Activated T-cell treated with anti-CD3 and anti-CD28 coated beads, Interleukin-2, amount 50 U/mL, for 4 hours (primary cell): Measurements from ENCODE around the gene TSPAN5. TPM values are rescaled to one million over a fixed set of nuclear protein-coding genes. Genes with fewer than 3 reads are reported as not detected.

Source experiments
- ATAC-seq, 2 donors: fragments of 200-7000 bp; cut with Tn5 transposase; one replicate each; pipeline ENCODE4 v1.10.0; 2021
- DNase-seq: peaks from one replicate; pipeline ENCODE4 v3.0.0-alpha.2; 2020
- H3K27me3 Mint-ChIP-seq: one replicate; pipeline ENCODE4 v1.8.0; 2021; ENCODE audit warnings: low read depth, mixed read lengths
- H3K36me3 Mint-ChIP-seq: one replicate; pipeline ENCODE4 v1.8.0; 2022; ENCODE audit warnings: mixed read lengths; ENCODE audit not compliant: insufficient read depth
- H3K4me1 Mint-ChIP-seq: one replicate; pipeline ENCODE4 v1.8.0; 2021; ENCODE audit warnings: low read depth, mixed read lengths
- H3K4me3 Mint-ChIP-seq: one replicate; pipeline ENCODE4 v1.8.0; 2021; ENCODE audit warnings: mild to moderate bottlenecking, moderate library complexity, mixed read lengths
- H3K9me3 Mint-ChIP-seq: one replicate; pipeline ENCODE4 v1.8.0; 2021; ENCODE audit warnings: mixed read lengths
- total RNA-seq, 3 donors: library from RNA; stranded (reverse); gene quantifications; one replicate each; pipeline ENCODE4 v1.2.1, GENCODE V29; 2021

Gene TSPAN5
- total RNA-seq, 3 donors from 2014 or later, result 22.8 to 26.8 (median 23.8) TPM

GRCh38 chr4:98566361-98567008 is 91.9 kb downstream of the TSPAN5 start:
- no peak overlapping the region for H3K4me3 Mint-ChIP-seq
- H3K27me3 Mint-ChIP-seq, result no peaks in the 10 kb centered on the region
- peaks cover 3% of the 10 kb centered on the region for H3K36me3 Mint-ChIP-seq
- ATAC-seq (no peak), DNase-seq (no peak)
- no peaks in the 10 kb centered on the region for H3K9me3 Mint-ChIP-seq
- H3K4me1 Mint-ChIP-seq, result peaks cover 32% of the 10 kb centered on the region

- H3K4me1 Mint-ChIP-seq, result peaks cover 26% of the 10 kb centered on the region
- DNase-seq (no peak), ATAC-seq (no peak)
- no peaks in the 10 kb centered on the region for H3K27me3 Mint-ChIP-seq
- no peaks in the 10 kb centered on the region for H3K9me3 Mint-ChIP-seq
- H3K4me3 Mint-ChIP-seq, result no peak overlapping the region
- H3K36me3 Mint-ChIP-seq, result peaks cover 3% of the 10 kb centered on the region
Observed at GRCh38 chr4:98565681-98566301, 92.6 kb downstream of the TSPAN5 start.

GRCh38 chr4:98564852-98565251 is 93.6 kb downstream of the TSPAN5 start:
- no peak overlapping the region for H3K4me3 Mint-ChIP-seq

GRCh38 chr4:98560321-98560720 is 98.1 kb downstream of the TSPAN5 start:
- Mint-ChIP-seq H3K9me3 (no peaks in the 10 kb centered on the region), H3K4me1 (peaks cover 11% of the 10 kb centered on the region), H3K27me3 (no peaks in the 10 kb centered on the region), H3K36me3 (peaks cover 3% of the 10 kb centered on the region), H3K4me3 (no peak overlapping the region)
- no peak for DNase-seq
- ATAC-seq, result no peak

More at GRCh38 chr4:98564852-98565251, 93.6 kb downstream of the TSPAN5 start:
- H3K4me1 Mint-ChIP-seq, result peaks cover 16% of the 10 kb centered on the region
- DNase-seq (no peak), ATAC-seq (no peak)
- H3K27me3 Mint-ChIP-seq, result no peaks in the 10 kb centered on the region
- H3K36me3 Mint-ChIP-seq, result peaks cover 3% of the 10 kb centered on the region
- no peaks in the 10 kb centered on the region for H3K9me3 Mint-ChIP-seq

- H3K4me3 Mint-ChIP-seq, result no peak overlapping the region
- no peaks in the 10 kb centered on the region for H3K9me3 Mint-ChIP-seq
- H3K27me3 Mint-ChIP-seq, result no peaks in the 10 kb centered on the region
- DNase-seq (no peak), ATAC-seq (no peak)
- peaks cover 12% of the 10 kb centered on the region for H3K4me1 Mint-ChIP-seq
- peaks cover 6% of the 10 kb centered on the region for H3K36me3 Mint-ChIP-seq
Observed at GRCh38 chr4:98558471-98559169, 99.8 kb downstream of the TSPAN5 start.

- H3K4me3 Mint-ChIP-seq, result no peak overlapping the region
- DNase-seq, result no peak
- H3K27me3 Mint-ChIP-seq, result no peaks in the 10 kb centered on the region
- peaks cover 8% of the 10 kb centered on the region for H3K36me3 Mint-ChIP-seq
- no peak for ATAC-seq
- no peaks in the 10 kb centered on the region for H3K9me3 Mint-ChIP-seq
- H3K4me1 Mint-ChIP-seq, result peaks cover 9% of the 10 kb centered on the region
Observed at GRCh38 chr4:98557194-98557892, 101.1 kb downstream of the TSPAN5 start.

- ATAC-seq, result no peak
- H3K36me3 Mint-ChIP-seq, result peaks cover 9% of the 10 kb centered on the region
- H3K4me3 Mint-ChIP-seq, result no peak overlapping the region
- no peak for DNase-seq
- H3K4me1 Mint-ChIP-seq, result peaks cover 9% of the 10 kb centered on the region
- H3K27me3 Mint-ChIP-seq, result no peaks in the 10 kb centered on the region
- no peaks in the 10 kb centered on the region for H3K9me3 Mint-ChIP-seq
Observed at GRCh38 chr4:98556451-98556850, 102.0 kb downstream of the TSPAN5 start.

- Mint-ChIP-seq H3K4me3 (no peak overlapping the region), H3K4me1 (peaks cover 9% of the 10 kb centered on the region), H3K36me3 (peaks cover 9% of the 10 kb centered on the region), H3K9me3 (no peaks in the 10 kb centered on the region), H3K27me3 (no peaks in the 10 kb centered on the region)
- DNase-seq, result no peak
- ATAC-seq, result no peak
Observed at GRCh38 chr4:98555798-98556445, 102.5 kb downstream of the TSPAN5 start.

- ATAC-seq (no peak), DNase-seq (no peak)
- Mint-ChIP-seq H3K4me1 (peaks cover 20% of the 10 kb centered on the region), H3K36me3 (peaks cover 6% of the 10 kb centered on the region), H3K9me3 (peaks cover 7% of the 10 kb centered on the region), H3K27me3 (no peaks in the 10 kb centered on the region), H3K4me3 (no peak overlapping the region)
Observed at GRCh38 chr4:98546910-98547594, 111.4 kb downstream of the TSPAN5 start.

GRCh38 chr4:98544818-98545414 is 113.5 kb downstream of the TSPAN5 start:
- Mint-ChIP-seq H3K36me3 (no peaks in the 10 kb centered on the region), H3K4me3 (no peak overlapping the region), H3K4me1 (peaks cover 20% of the 10 kb centered on the region), H3K9me3 (peaks cover 4% of the 10 kb centered on the region), H3K27me3 (no peaks in the 10 kb centered on the region)
- DNase-seq, result no peak
- no peak for ATAC-seq

GRCh38 chr4:98544141-98544817 is 114.1 kb downstream of the TSPAN5 start:
- H3K4me1 Mint-ChIP-seq, result peaks cover 20% of the 10 kb centered on the region
- no peak overlapping the region for H3K4me3 Mint-ChIP-seq
- H3K9me3 Mint-ChIP-seq, result no peaks in the 10 kb centered on the region
- H3K36me3 Mint-ChIP-seq, result no peaks in the 10 kb centered on the region
- H3K27me3 Mint-ChIP-seq, result no peaks in the 10 kb centered on the region
- no peak for DNase-seq
- peak in 1 of 2 donors; percentile 27 for ATAC-seq

GRCh38 chr4:98542011-98542410 is 116.4 kb downstream of the TSPAN5 start:
- H3K27me3 Mint-ChIP-seq, result no peaks in the 10 kb centered on the region
- DNase-seq, result no peak
- peaks cover 2% of the 10 kb centered on the region for H3K36me3 Mint-ChIP-seq
- H3K9me3 Mint-ChIP-seq, result no peaks in the 10 kb centered on the region
- ATAC-seq, result no peak
- H3K4me3 Mint-ChIP-seq, result no peak overlapping the region
- peaks cover 20% of the 10 kb centered on the region for H3K4me1 Mint-ChIP-seq

GRCh38 chr4:98540803-98541202 is 117.6 kb downstream of the TSPAN5 start:
- Mint-ChIP-seq H3K9me3 (no peaks in the 10 kb centered on the region), H3K36me3 (peaks cover 5% of the 10 kb centered on the region), H3K4me1 (peaks cover 18% of the 10 kb centered on the region), H3K27me3 (no peaks in the 10 kb centered on the region), H3K4me3 (no peak overlapping the region)
- no peak for ATAC-seq
- no peak for DNase-seq
